Transverse colon (tissue), 4 donors: Measurements from ENCODE around the gene ALOX5AP. TPM values are rescaled to one million over a fixed set of nuclear protein-coding genes. Genes with fewer than 3 reads are reported as not detected.

Source experiments
- DNase-seq: peaks from one replicate; pipeline ENCODE4 v3.0.0-alpha.2; 2019
- H3K27ac ChIP-seq, 4 donors: fragments of 200-600 bp; sonication (generic); 2 replicates each; pipeline ENCODE4 v1.5.1; 2016 to 2018; ENCODE audit warnings: inconsistent platforms in 4 of 4
- H3K27me3 ChIP-seq: fragments of 200-600 bp; sonication (generic); 2 replicates; pipeline ENCODE4 v1.5.1; 2017; ENCODE audit warnings: inconsistent platforms
- H3K36me3 ChIP-seq, 4 donors: fragments of 200-600 bp; sonication (generic); 2 replicates each; pipeline ENCODE4 v1.5.1; 2017 to 2019; ENCODE audit warnings: inconsistent platforms in 4 of 4
- H3K4me1 ChIP-seq, 4 donors: fragments of 200-600 bp; sonication (generic); 2 replicates each; pipeline ENCODE4 v1.5.1; 2017 to 2020; ENCODE audit warnings: inconsistent platforms in 4 of 4
- H3K4me3 ChIP-seq, 4 donors: fragments of 200-600 bp; sonication (generic); 1 replicate in 1 of 4; 2 replicates in 3 of 4; pipeline versions ENCODE4 v1.5.1 to v1.6.1; 2017 to 2019; ENCODE audit warnings: inconsistent platforms in 4 of 4
- H3K9me3 ChIP-seq, 2 donors: fragments of 200-600 bp; sonication (generic); 2 replicates each; pipeline ENCODE4 v1.5.1; 2017 to 2019; ENCODE audit warnings: inconsistent platforms in 2 of 2
- EP300 ChIP-seq: sonication (generic); formaldehyde crosslinking; IDR thresholded peaks from one replicate; pipeline ENCODE4 v1.6.1; 2017; ENCODE audit warnings: antibody characterized with exemption, low read depth
- POLR2A ChIP-seq: fragments of 450-650 bp; IDR thresholded peaks from one replicate; pipeline ENCODE4 v1.6.1; 2016; ENCODE audit warnings: antibody characterized with exemption, mild to moderate bottlenecking, moderate library complexity
- POLR2AphosphoS5 ChIP-seq, 3 donors: sonication (generic); formaldehyde crosslinking; IDR thresholded peaks; one replicate each; pipeline ENCODE4 v1.6.1; 2016; ENCODE audit warnings: antibody characterized with exemption in 3 of 3
- WGBS, 2 donors: methylation state at CpG; one replicate each; pipeline ENCODE4 v1.1.5; 2018; ENCODE audit warnings: low coverage in 1 of 2; 5-methylcytosine and 5-hydroxymethylcytosine counted together
- in situ Hi-C, 4 donors: fragments of 200-750 bp; cut with MboI; loops; one replicate each; pipeline versions ENCODE4 v1.15.0 to v1.15.1; 2017; ENCODE audit warnings: low sequenced_read_pairs in 3 of 4, low pct_ligation_motif_present in 1 of 4, low pct_unique_long_range_greater_than_20kb in 1 of 4
- intact Hi-C: fragments of 100-400 bp; cut with DNase I; formaldehyde crosslinking; loops from one replicate; pipeline ENCODE4 v1.15.1; 2023; ENCODE audit warnings: low total_unique reads
- total RNA-seq, 4 donors: library from RNA; depleted of rRNA; stranded (reverse); fragments of >200 nt; gene quantifications; one replicate each; pipeline ENCODE4 v1.1.0, GENCODE V29; 2016
- TF ChIP-seq, protein P1 (sequence below), 5 experiments: fragments of 200-600 bp in 3 of 5; fragments of 450-650 bp in 2 of 5; sonication (generic) in 3 of 5; IDR thresholded peaks; 1 replicate in 2 of 5; 2 replicates in 3 of 5; pipeline ENCODE4 v1.5.1; 2016 to 2017; ENCODE audit warnings: antibody characterized with exemption in 5 of 5, inconsistent platforms in 3 of 5, mild to moderate bottlenecking in 2 of 5, moderate library complexity in 1 of 5

ALOX5AP gene
- total RNA-seq, 4 donors from 2014 or later, result 1.2 to 18.7 (median 14.1) TPM

DNA sequence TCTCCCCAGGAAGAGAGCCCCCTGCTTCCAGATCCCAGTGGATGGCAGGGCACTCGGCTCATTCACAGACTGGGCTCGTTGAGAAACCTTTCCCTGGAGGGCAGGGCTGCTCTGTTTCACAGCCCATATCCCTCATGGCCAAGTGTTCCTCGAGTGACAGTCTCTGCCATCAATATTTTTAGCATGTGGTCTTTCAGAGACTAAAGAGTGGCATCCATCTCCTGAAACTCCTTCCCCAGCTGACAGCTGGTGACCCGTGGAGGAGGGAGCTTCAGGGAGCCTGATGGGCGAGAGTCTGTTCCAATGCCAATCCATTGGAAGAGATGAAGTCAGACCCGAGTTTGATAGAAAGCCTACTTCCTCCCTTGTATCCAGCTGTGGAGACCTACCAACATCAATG lies 30.7 kb upstream of the ALOX5AP start:
- H3K36me3 ChIP-seq, result no peaks in the 10 kb centered on the region
- H3K27me3 ChIP-seq, result no peaks in the 10 kb centered on the region
- 71 to 100% methylated on average over 2 to 6 of the region's 6 CpGs for WGBS, 2 donors
- H3K9me3 ChIP-seq, result no peaks in the 10 kb centered on the region
- in situ Hi-C loops (no loop called here), intact Hi-C loops (no loop called here)
- H3K4me1 ChIP-seq, result no peaks in the 10 kb centered on the region
- H3K27ac ChIP-seq, result no peak overlapping the region
- TF ChIP-seq POLR2AphosphoS5 (IDR thresholded peaks at IDR 0.05) (no peak), EP300 (no peak), POLR2A (no peak)
- TF ChIP-seq, protein P1, sequence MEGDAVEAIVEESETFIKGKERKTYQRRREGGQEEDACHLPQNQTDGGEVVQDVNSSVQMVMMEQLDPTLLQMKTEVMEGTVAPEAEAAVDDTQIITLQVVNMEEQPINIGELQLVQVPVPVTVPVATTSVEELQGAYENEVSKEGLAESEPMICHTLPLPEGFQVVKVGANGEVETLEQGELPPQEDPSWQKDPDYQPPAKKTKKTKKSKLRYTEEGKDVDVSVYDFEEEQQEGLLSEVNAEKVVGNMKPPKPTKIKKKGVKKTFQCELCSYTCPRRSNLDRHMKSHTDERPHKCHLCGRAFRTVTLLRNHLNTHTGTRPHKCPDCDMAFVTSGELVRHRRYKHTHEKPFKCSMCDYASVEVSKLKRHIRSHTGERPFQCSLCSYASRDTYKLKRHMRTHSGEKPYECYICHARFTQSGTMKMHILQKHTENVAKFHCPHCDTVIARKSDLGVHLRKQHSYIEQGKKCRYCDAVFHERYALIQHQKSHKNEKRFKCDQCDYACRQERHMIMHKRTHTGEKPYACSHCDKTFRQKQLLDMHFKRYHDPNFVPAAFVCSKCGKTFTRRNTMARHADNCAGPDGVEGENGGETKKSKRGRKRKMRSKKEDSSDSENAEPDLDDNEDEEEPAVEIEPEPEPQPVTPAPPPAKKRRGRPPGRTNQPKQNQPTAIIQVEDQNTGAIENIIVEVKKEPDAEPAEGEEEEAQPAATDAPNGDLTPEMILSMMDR (IDR thresholded peaks at IDR 0.05), result no peak
- no peak overlapping the region for H3K4me3 ChIP-seq
- no peak for DNase-seq

DNA sequence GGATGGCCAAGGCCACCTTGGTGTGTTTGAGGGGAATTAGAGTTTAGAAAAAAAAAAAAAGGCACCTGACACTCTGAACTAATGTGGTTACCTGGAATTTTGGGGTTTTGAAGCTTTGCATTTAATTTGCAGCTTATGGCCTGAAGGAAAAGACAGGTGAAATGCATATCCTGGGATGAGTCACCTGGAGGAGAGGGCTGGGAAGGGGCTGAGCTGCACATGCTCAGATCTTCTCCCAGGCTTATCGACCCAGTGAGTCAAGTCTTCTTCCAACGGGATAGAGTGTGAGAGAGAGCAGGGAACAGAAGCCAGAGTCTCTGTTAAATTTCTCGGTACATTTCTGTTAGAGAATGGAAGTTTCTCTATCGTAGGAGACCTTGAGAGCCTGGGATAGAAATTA lies 29.7 kb upstream of the ALOX5AP start:
- intact Hi-C loops (no loop called here), in situ Hi-C loops (no loop called here)
- no peaks in the 10 kb centered on the region for H3K4me1 ChIP-seq
- no peak overlapping the region for H3K4me3 ChIP-seq
- no peak for DNase-seq
- no peak overlapping the region for H3K27ac ChIP-seq
- WGBS, 2 donors, result 77 to 100% methylated on average over 2 to 4 of the region's 4 CpGs
- H3K9me3 ChIP-seq, result no peaks in the 10 kb centered on the region
- H3K27me3 ChIP-seq, result no peaks in the 10 kb centered on the region
- no peaks in the 10 kb centered on the region for H3K36me3 ChIP-seq
- no peak for TF ChIP-seq POLR2A
- TF ChIP-seq EP300, result no peak
- TF ChIP-seq, protein P1 (IDR thresholded peaks at IDR 0.05), result no peak
- no peak for TF ChIP-seq POLR2AphosphoS5 (IDR thresholded peaks at IDR 0.05)

DNA sequence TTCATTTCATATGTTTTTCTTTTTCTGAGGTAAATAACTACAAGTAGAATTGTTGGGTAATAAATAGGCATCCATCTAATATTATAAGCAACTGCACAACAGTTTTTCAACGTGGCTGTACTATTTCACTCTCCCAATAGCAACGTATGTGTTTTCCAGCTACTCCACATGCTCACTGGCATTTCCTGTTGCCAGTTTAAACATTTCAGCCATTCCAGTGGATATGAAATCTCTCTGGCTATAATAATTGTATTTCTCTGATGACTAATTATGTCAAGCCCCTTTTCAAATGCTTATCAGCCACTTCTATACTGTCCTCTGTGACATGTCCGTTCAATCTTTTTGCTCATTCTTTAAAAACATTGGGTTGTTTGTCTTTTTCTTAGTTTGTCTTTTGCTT lies 26.8 kb upstream of the ALOX5AP start:
- Histone ChIP-seq H3K27me3 (no peaks in the 10 kb centered on the region), H3K4me1 (no peaks in the 10 kb centered on the region), H3K36me3 (no peaks in the 10 kb centered on the region), H3K4me3 (no peak overlapping the region), H3K27ac (no peak overlapping the region), H3K9me3 (no peaks in the 10 kb centered on the region)
- WGBS, 2 donors, result 49 to 55% methylated on average over 2 to 3 of the region's 3 CpGs
- in situ Hi-C loops (no loop called here), intact Hi-C loops (no loop called here)
- DNase-seq, result no peak
- no peak for TF ChIP-seq POLR2AphosphoS5 (IDR thresholded peaks at IDR 0.05)
- TF ChIP-seq, protein P1 (IDR thresholded peaks at IDR 0.05), result no peak
- no peak for TF ChIP-seq EP300
- TF ChIP-seq POLR2A, result no peak

DNA sequence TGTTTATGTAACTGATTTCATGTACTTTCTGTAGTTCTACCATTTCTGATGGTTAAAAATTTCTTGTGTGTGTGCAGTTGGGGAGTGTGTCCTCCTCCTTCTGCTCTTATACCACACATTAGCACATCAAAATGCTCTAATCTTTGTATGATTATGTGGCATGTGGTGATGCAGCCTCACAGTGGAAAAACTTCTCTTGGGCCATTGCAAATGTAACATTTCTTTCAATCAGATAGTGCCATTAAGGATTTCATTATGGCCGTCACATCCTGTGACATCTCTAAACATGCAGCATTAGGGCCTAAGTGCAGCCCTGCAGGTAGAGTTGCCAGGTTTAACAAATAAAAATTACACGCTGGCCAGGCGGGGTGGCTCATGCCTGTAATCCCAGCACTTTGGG lies 24.9 kb upstream of the ALOX5AP start:
- WGBS, 2 donors, result 76 to 100% methylated on average over 1 to 3 of the region's 3 CpGs
- intact Hi-C loops (no loop called here), in situ Hi-C loops (no loop called here)
- Histone ChIP-seq H3K27me3 (no peaks in the 10 kb centered on the region), H3K27ac (no peak overlapping the region), H3K36me3 (no peaks in the 10 kb centered on the region), H3K9me3 (no peaks in the 10 kb centered on the region), H3K4me1 (no peaks in the 10 kb centered on the region), H3K4me3 (no peak overlapping the region)
- no peak for DNase-seq
- no peak for TF ChIP-seq EP300
- no peak for TF ChIP-seq POLR2A
- TF ChIP-seq, protein P1 (IDR thresholded peaks at IDR 0.05), result no peak
- no peak for TF ChIP-seq POLR2AphosphoS5 (IDR thresholded peaks at IDR 0.05)
